GM12892 (cell line): ENCODE results near the gene EIF3F.

Experiments used
- POLR2A ChIP-seq: IDR thresholded peaks from 2 replicates; pipeline ENCODE4 v1.6.1; 2011; ENCODE audit warnings: low read depth, low read length, control low read depth
- POLR2AphosphoS5 ChIP-seq: IDR thresholded peaks from 2 replicates; pipeline ENCODE4 v1.6.1; 2011; ENCODE audit warnings: low read depth, low read length, control low read depth

GRCh38 chr11:8040261-8040920 lies 53.3 kb downstream of the EIF3F start:
- no peak for TF ChIP-seq POLR2A
- no peak for TF ChIP-seq POLR2AphosphoS5
